IMR-90 (cell line): ENCODE measurements around the gene SLC26A1.

Experiments used
- CEBPB ChIP-seq: IDR thresholded peaks from 2 replicates; pipeline ENCODE4 v1.6.1; 2012; ENCODE audit warnings: low read depth, low read length, improper control_type of control experiment
- CTCF ChIP-seq: conservative IDR thresholded peaks from 2 replicates; pipeline ENCODE4 v1.5.1; 2012; ENCODE audit warnings: mild to moderate bottlenecking, low read depth, low read length, improper control_type of control experiment
- FOS ChIP-seq: fragments of 150-350 bp; IDR thresholded peaks from 2 replicates; pipeline ENCODE4 v1.6.1; 2016; ENCODE audit warnings: low read depth, low read length
- MAFK ChIP-seq: IDR thresholded peaks from 2 replicates; pipeline ENCODE4 v1.6.1; 2012; ENCODE audit warnings: low read depth, low read length, improper control_type of control experiment
- NFE2L2 ChIP-seq: fragments of 150-350 bp; IDR thresholded peaks from 2 replicates; pipeline ENCODE4 v1.6.1; 2016; ENCODE audit warnings: low read depth, mild to moderate bottlenecking, low read length
- POLR2A ChIP-seq: IDR thresholded peaks from 2 replicates; pipeline ENCODE4 v1.6.1; 2012; ENCODE audit warnings: mild to moderate bottlenecking, low read depth, low read length
- RAD21 ChIP-seq: IDR thresholded peaks from 2 replicates; pipeline ENCODE4 v1.6.1; 2012; ENCODE audit warnings: low read length, improper control_type of control experiment

GRCh38 chr4:947491-947971 lies 45.7 kb downstream of the SLC26A1 start:
- no peak for TF ChIP-seq CTCF
- TF ChIP-seq RAD21 = no peak
- TF ChIP-seq FOS = no peak
- TF ChIP-seq POLR2A = no peak
- no peak for TF ChIP-seq NFE2L2
- no peak for TF ChIP-seq MAFK
- TF ChIP-seq CEBPB = no peak
